Measurements from ENCODE around the gene LEKR1.
"Not testable (repeated sequence)": the region's sequence is repeated elsewhere in the genome, so short reads cannot be mapped to it uniquely, and the experiment has no call there.

LEKR1 gene

GRCh38 chr3:156895374-156895773 lies 69.2 kb downstream of the LEKR1 start:
- intact Hi-C loops (cut with DNase I); DNase-seq: not testable (repeated sequence)

DNA sequence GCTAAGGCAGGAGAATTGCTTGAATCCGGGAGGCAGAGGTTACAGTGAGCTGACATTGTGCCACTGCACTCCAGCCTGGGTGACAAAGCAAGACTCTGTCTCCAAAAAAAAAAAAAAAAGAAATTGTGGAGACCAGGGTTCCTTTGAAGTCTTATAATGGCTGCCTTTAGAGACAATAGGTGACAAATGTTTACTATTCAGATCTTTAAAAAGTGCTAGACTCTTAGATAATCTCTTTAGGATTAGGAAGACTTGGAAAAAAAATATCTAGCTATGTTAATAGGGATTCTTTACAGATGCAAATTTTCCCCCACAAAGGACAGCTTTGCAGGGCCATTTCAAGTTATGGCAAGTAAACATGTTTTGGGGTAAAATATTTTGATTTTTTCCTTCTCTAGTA lies 71.7 kb downstream of the LEKR1 start:
- DNase-seq; intact Hi-C loops (cut with DNase I): not testable (repeated sequence)

- no peak for DNase-seq
- intact Hi-C loops (cut with DNase I): no loop called here
Measured at GRCh38 chr3:156898296-156898880, 72.2 kb downstream of the LEKR1 start.

DNA sequence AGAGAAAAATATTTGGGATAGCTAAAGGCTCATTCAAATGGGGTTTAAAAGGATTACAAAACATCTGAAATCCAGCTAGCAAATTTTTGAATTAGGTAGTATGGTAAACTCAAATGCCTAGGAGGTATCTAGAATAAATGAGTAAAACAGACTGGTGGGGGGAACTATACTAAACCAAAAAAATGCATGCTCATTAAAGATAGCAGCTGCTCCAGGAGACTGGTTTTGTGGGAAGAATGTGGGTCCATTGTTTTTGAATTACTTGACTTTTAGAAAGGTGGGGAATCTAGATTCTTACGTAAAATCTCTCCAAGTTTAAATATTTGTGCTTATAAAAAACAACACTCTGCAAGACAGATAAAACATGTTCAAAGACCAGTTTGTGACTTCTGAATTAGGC lies 73.8 kb downstream of the LEKR1 start:
- intact Hi-C loops (cut with DNase I): no loop called here
- DNase-seq: no peak

DNA sequence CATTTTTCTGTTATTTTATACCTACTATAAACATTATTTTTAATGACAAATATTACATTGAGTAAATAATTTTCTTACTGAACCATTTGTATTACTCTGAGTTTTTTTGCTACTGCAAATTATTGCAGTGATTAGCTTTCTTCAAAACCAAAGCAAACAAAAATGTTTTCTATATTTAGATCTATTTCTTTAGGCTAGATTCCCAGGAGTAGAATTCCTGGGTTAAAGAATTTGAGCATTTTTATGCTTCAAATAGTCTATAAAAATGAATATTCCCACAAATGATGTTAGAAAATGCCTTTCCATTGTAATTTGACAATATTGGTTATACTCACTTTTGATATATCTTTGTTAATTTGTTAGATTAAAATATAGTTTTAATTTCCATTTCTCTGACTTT lies 76.8 kb downstream of the LEKR1 start:
- intact Hi-C loops (cut with DNase I): no loop called here
- no peak for DNase-seq

GRCh38 chr3:156906275-156906674 lies 80.1 kb downstream of the LEKR1 start:
- intact Hi-C loops (cut with DNase I): no loop called here
- DNase-seq: no peak

DNA sequence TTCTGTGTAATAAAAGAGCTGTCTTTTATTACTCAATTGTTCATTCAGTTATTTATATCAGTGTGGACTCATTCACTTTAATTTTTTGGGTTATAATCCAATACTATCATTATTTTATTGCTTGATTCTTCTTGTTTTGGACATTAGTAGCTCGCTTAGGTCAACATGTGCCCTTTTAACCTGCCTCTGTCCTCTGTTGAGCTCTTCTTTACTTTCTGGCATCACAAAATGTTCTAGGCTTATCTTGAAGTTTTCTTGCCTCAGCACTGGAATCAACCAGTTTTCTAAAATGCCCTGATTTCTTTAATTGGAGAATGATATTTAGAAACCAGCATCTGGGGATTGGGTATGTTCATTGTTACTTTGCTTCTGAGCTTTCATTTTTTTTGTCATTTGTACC lies 82.2 kb downstream of the LEKR1 start:
- no peak for DNase-seq
- intact Hi-C loops (cut with DNase I): no loop called here

- intact Hi-C loops (cut with DNase I): no loop called here
- DNase-seq: no peak
Measured at GRCh38 chr3:156910022-156910421, 83.9 kb downstream of the LEKR1 start.

DNA sequence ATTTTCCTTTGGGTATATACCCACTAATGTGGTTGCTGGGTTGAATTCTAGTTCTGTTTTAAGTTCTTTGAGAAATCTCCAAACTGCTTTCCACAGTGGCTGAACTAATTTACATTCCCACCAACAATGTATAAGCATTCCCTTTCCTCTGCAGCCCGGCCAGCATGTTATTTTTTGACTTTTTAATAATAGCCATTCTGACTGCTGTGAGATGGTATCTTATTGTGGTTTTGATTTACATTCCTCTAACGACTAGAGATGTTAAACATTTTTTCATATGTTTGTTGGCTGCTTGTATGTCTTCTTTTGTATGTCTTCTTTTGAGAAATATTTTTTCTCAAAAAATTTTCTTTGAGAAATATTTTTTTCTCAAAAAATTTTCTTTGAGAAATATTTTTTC lies 84.7 kb downstream of the LEKR1 start:
- intact Hi-C loops (cut with DNase I); DNase-seq: not testable (repeated sequence)

GRCh38 chr3:156914300-156914699 lies 88.1 kb downstream of the LEKR1 start:
- intact Hi-C loops (cut with DNase I); DNase-seq: not testable (repeated sequence)

DNA sequence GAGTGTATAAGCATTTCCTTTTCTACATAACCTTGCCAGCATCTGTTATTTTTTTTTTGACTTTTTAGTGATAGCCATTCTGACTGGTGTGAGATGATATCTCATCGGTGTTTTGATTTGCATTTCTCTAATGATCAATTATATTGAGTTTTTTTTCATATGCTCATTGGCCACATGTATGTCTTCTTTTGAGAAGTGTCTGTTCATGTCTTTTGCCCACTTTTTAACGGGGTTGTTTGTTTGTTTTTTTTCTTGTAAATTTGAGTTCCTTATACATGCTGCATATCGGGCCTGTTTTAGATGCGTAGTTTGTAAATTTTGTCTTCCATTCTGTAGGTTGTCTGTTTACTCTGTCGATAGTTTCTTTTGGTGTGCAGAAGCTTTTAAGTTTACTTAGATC lies 89.2 kb downstream of the LEKR1 start:
- no peak for DNase-seq
- intact Hi-C loops (cut with DNase I): no loop called here

- intact Hi-C loops (cut with DNase I): no loop called here
- DNase-seq: no peak
Measured at GRCh38 chr3:156918746-156919145, 92.6 kb downstream of the LEKR1 start.

- intact Hi-C loops (cut with DNase I): no loop called here
- DNase-seq: no peak
Measured at GRCh38 chr3:156919818-156920217, 93.7 kb downstream of the LEKR1 start.

DNA sequence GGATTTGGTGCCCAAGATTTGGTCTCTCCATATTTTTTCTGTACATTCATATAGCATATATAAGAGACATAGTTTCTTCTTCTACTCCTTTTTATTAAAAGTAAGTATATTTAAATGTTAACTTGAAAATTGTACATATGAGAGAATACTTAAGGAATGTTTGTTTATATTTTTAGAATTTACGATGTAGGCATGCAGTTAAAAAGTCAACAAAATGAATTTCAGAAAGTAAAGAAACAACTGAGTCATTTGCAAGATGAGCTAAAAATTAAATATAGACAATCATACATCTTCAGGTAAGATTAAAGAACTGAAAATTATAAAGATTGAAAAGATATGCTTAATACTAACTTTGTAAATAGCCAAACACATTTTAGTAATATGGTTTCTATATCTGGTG lies 94.2 kb downstream of the LEKR1 start:
- DNase-seq: no peak
- intact Hi-C loops (cut with DNase I): no loop called here

- DNase-seq: no peak
- intact Hi-C loops (cut with DNase I): no loop called here
Measured at GRCh38 chr3:156923349-156923748, 97.2 kb downstream of the LEKR1 start.

GRCh38 chr3:156938724-156939123 lies 112.6 kb downstream of the LEKR1 start:
- intact Hi-C loops (cut with DNase I): no loop called here
- no peak for DNase-seq

- DNase-seq: no peak
Measured at GRCh38 chr3:156939315-156939714, 113.2 kb downstream of the LEKR1 start.

DNA sequence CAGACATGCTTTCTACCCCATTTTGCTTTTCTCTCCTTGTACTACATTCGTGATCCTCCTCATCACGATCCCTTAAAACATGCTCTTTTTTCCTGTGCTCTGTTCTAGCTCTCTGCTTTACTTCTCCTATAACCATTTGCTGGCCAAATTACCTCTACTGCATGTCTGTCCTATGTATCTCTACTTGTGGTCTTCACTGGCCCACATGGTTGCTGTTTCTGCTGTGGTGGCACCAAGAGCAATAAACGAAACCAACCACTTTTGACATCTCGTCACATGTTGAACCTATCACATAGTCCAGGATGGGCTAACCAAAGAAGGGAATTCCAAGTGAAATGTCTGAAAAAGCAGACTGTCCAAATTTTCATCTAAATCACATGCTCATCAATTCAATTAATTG lies 115.2 kb downstream of the LEKR1 start:
- DNase-seq: no peak
- intact Hi-C loops (cut with DNase I): no loop called here

More at GRCh38 chr3:156939315-156939714, 113.2 kb downstream of the LEKR1 start:
- intact Hi-C loops (cut with DNase I): no loop called here

- intact Hi-C loops (cut with DNase I): no loop called here
- DNase-seq: no peak
Measured at GRCh38 chr3:156948402-156949210, 122.5 kb downstream of the LEKR1 start.

GRCh38 chr3:156952011-156952410 lies 125.9 kb downstream of the LEKR1 start:
- intact Hi-C loops (cut with DNase I): no loop called here
- no peak for DNase-seq

DNA sequence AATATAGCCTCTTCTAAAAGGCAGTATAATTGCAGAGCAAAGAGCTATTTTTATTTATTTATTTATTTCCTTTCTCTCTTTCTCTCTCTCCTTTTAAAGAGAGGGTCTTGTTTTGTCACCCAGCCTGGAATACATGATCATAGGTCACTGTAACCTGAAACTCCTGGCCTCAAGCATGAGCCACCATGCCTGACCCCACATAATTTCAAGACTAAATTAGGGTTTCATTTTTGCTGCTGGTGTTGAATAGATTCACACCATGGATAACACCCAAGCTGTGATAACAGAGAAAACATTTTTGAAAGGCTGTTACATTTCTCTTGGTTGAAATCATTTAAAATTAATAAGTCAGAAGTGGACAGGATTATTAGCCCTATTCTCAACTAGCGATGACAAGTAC lies 131.6 kb downstream of the LEKR1 start:
- intact Hi-C loops (cut with DNase I): no loop called here
- DNase-seq: no peak

DNA sequence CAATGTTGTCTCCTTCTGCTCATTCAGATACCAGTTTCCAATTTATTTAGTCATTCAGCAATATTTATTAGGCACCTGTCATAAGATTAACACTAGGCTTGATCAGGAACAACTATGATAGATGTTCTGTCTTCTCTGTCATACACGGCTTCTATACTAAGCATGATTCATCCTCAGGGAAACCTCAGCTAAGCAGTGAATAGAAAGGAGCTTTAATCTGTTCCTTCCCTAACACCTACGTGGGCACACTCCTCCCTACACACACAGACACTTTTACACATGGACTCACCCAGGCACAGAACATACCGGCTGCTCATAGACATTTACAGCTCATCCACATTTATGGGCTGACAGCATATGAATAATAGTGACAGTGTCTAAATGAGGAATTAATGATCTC lies 136.9 kb downstream of the LEKR1 start:
- DNase-seq: no peak
- intact Hi-C loops (cut with DNase I): no loop called here

Measured in posterior cingulate gyrus (tissue), 11 donors.